K562 (cell line): Measurements from ENCODE around the gene BGLAP. TPM values are rescaled to one million over a fixed set of nuclear protein-coding genes. Genes with fewer than 3 reads are reported as not detected.

Experiments
- GABPB1 ChIP-seq: sonication (generic); formaldehyde crosslinking; IDR thresholded peaks from 2 replicates; pipeline ENCODE4 v1.8.0; 2022; ENCODE audit warnings: mild to moderate bottlenecking, missing genetic modification reagents
- HNRNPH1 ChIP-seq: fragments of 200-400 bp; formaldehyde crosslinking; optimal IDR thresholded peaks from 2 replicates; pipeline ENCODE3; 2017; ENCODE audit warnings: low read depth, mild to moderate bottlenecking, low read length, moderate library complexity
- IRF2 ChIP-seq: sonication (generic); formaldehyde crosslinking; IDR thresholded peaks from 2 replicates; pipeline ENCODE4 v1.8.1; 2022; ENCODE audit warnings: mild to moderate bottlenecking, missing genetic modification reagents
- JUNB ChIP-seq: fragments of 450-650 bp; formaldehyde crosslinking; conservative IDR thresholded peaks from 2 replicates; pipeline ENCODE4 v1.4.0; 2020; ENCODE audit warnings: mild to moderate bottlenecking
- NCOR1 ChIP-seq: fragments of 450-650 bp; IDR thresholded peaks from 2 replicates; pipeline ENCODE4 v1.6.1; 2016; ENCODE audit warnings: mild to moderate bottlenecking, moderate library complexity
- RFX5 ChIP-seq: IDR thresholded peaks from 2 replicates; pipeline ENCODE4 v1.6.1; 2011; ENCODE audit warnings: low read depth, mild to moderate bottlenecking, improper control_type of control experiment, low read length
- SIRT6 ChIP-seq: IDR thresholded peaks from one replicate; pipeline ENCODE4 v1.6.1; 2012; ENCODE audit warnings: low read depth, mild to moderate bottlenecking, control low read depth, inconsistent platforms, low read length, moderate library complexity
- SRSF1 ChIP-seq: fragments of 200-400 bp; formaldehyde crosslinking; IDR thresholded peaks from 2 replicates; pipeline ENCODE4 v1.6.1; 2017; ENCODE audit warnings: mild to moderate bottlenecking, low read depth, low read length, moderate library complexity
- ZNF318 ChIP-seq, 2 experiments: fragments of 450-650 bp; IDR thresholded peaks; 2 replicates each; pipeline ENCODE4 v1.6.1; 2016; ENCODE audit warnings: mild to moderate bottlenecking in 2 of 2, borderline replicate concordance in 1 of 2, low read depth in 1 of 2, moderate library complexity in 1 of 2
- ZNF407 ChIP-seq: fragments of 450-650 bp; IDR thresholded peaks from 2 replicates; pipeline ENCODE4 v1.6.1; 2016; ENCODE audit warnings: low read depth
- ZNF79 ChIP-seq: fragments of 250-450 bp; sonication (Bioruptor Pico); IDR thresholded peaks from 2 replicates; pipeline ENCODE4 v1.4.0; 2020; ENCODE audit warnings: low read depth, mild to moderate bottlenecking, moderate library complexity
- polyA plus RNA-seq, 8 experiments: library from polyadenylated mRNA; depleted of rRNA in 4 of 8; stranded (reverse) in 5 of 8; unstranded in 3 of 8; fragments of >200 nt; fragmentation: Nextera tagmentation in 2 of 8; fragmentation: Illumina TruSeq in 1 of 8; extraction: Ambion mirVana in 2 of 8; extraction: Trizol in 1 of 8; gene quantifications; 2 replicates each; pipeline versions ENCODE4 v1.2.1 to v1.2.3, GENCODE V29; 2011 to 2014; ENCODE audit warnings: inconsistent platforms in 1 of 8, missing spikeins in 1 of 8
- total RNA-seq, 7 experiments: library from RNA; depleted of rRNA in 6 of 7; stranded (reverse); fragments of >200 nt in 6 of 7; fragmentation: Illumina TruSeq in 2 of 7; extraction: Trizol in 2 of 7; gene quantifications; 2 replicates each; pipeline versions ENCODE4 v1.2.1 to v1.2.3, GENCODE V29; 2011 to 2021; ENCODE audit warnings: low replicate concordance in 1 of 7

Gene BGLAP
- total and polyA plus RNA-seq, 9 of the 15 experiments (the other 6 are each of a cell fraction or from before 2014, with no cell fraction given): 0.15 to 1.4 (median 0.28) TPM; not detected in 3

GRCh38 chr1:156282479-156283222, 40.7 kb downstream of the BGLAP start, which contains the start of gene SMG5 (continued):
- TF ChIP-seq ZNF318 (IDR thresholded peaks at IDR 0.05; ENCODE audit: borderline replicate concordance in 1 of 2, low read depth in 1 of 2) (no peak), IRF2 (CRISPR knock-in tag) (no peak), RFX5 (no peak), HNRNPH1 (no peak), SIRT6 (no peak), ZNF407 (peak; percentile 89), JUNB (CRISPR knock-in tag) (no peak), GABPB1 (CRISPR knock-in tag) (peak; percentile 91), ZNF79 (CRISPR knock-in tag) (no peak), SRSF1 (no peak), NCOR1 (0 out of 2 replicates have a peak, but pooled peaks have one; percentile 22)
